Ovary (tissue), 10 donors: Measurements from ENCODE around the gene PRAMEF11. TPM values are rescaled to one million over a fixed set of nuclear protein-coding genes. Genes with fewer than 3 reads are reported as not detected.
"Not testable (repeated sequence)": the region's sequence is repeated elsewhere in the genome, so short reads cannot be mapped to it uniquely, and the experiment has no call there.

ENCODE experiments used
- DNase-seq, 5 donors: peaks; one replicate each; pipeline ENCODE4 v3.0.0-alpha.2; 2019 to 2020
- H3K27ac ChIP-seq, 2 donors: fragments of 200-600 bp; one replicate each; pipeline versions ENCODE4 v1.5.1 to v1.8.0; 2019 to 2022
- H3K27me3 ChIP-seq: fragments of 200-600 bp; one replicate; pipeline ENCODE4 v1.8.0; 2022
- H3K36me3 ChIP-seq: fragments of 200-600 bp; sonication (generic); one replicate; pipeline ENCODE4 v1.5.1; 2019
- H3K4me1 ChIP-seq: one replicate; pipeline ENCODE4 v1.8.1; 2013; ENCODE audit warnings: mild to moderate bottlenecking, moderate library complexity; ENCODE audit not compliant: insufficient read depth
- H3K4me3 ChIP-seq: fragments of 200-600 bp; sonication (generic); one replicate; pipeline ENCODE4 v1.5.1; 2017
- H3K9me3 ChIP-seq, 2 donors: fragments of 200-600 bp in 1 of 2; sonication (generic) in 1 of 2; one replicate each; pipeline versions ENCODE4 v1.5.1 to v1.8.1; 2013 to 2019; ENCODE audit warnings: mild to moderate bottlenecking in 1 of 2, moderate library complexity in 1 of 2
- EP300 ChIP-seq: sonication (generic); formaldehyde crosslinking; IDR thresholded peaks from one replicate; pipeline ENCODE4 v1.6.1; 2017; ENCODE audit warnings: antibody characterized with exemption
- POLR2A ChIP-seq: fragments of 450-650 bp; IDR thresholded peaks from one replicate; pipeline ENCODE4 v1.6.1; 2017; ENCODE audit warnings: antibody characterized with exemption, mild to moderate bottlenecking, moderate library complexity
- WGBS, 3 donors: extraction: QIAGEN DNeasy Blood & Tissue Kit in 1 of 3; methylation state at CpG; one replicate each; pipeline versions ENCODE4 v1.1.5 to v1.1.7; 2013 to 2017; 5-methylcytosine and 5-hydroxymethylcytosine counted together
- intact Hi-C, 4 donors: fragments of 100-400 bp; cut with DNase I; formaldehyde crosslinking; loops; one replicate each; pipeline versions ENCODE4 v1.11.0 to v1.15.1; 2022 to 2023
- long read RNA-seq, 3 donors: library from polyadenylated mRNA in 2 of 3; unstranded in 2 of 3; transcript quantifications; one replicate each; pipeline ENCODE4 v2.0.0 and lab custom pipeline, GENCODE V29; 2021 to 2026
- polyA plus RNA-seq, 2 donors: library from polyadenylated mRNA; stranded (reverse); fragments of 200-250 nt in 1 of 2; fragments of 350-450 nt in 1 of 2; fragmentation: Illumina TruSeq in 1 of 2; extraction: RNeasy Lipid Tissue Mini Kit (QIAGEN cat#74804) in 1 of 2; gene quantifications; one replicate each; pipeline ENCODE4 v1.2.3, GENCODE V29; 2013 to 2014
- total RNA-seq, 7 donors: library from RNA; depleted of rRNA in 2 of 7; stranded (reverse); fragments of >200 nt in 2 of 7; fragmentation: NEBNext Ultra II Directional in 3 of 7; extraction: Animal tissue kit (Norgen Biotek cat#: 25700) in 3 of 7; gene quantifications; one replicate each; pipeline versions ENCODE4 v1.1.0 to v1.2.4, GENCODE V29; 2016 to 2023
- TF ChIP-seq, protein P1 (sequence below), 3 donors: fragments of 450-650 bp in 2 of 3; fragments of 200-600 bp in 1 of 3; IDR thresholded peaks; one replicate each; pipeline versions ENCODE4 v1.5.1 to v1.8.0; 2016 to 2022; ENCODE audit warnings: antibody characterized with exemption in 3 of 3, mild to moderate bottlenecking in 1 of 3
- donor health status: DM: no; HTN: no; CAD: no; lungs with moderate emphysema.
- donor health status: DM: no; HTN: no; CAD: no.
- donor health status: Bipolar disorder and iron deficiency.
- donor health status: DM: yes; HTN: yes; CAD: no.
- donor health status: DM: no; HTN: no; CAD: no.
- donor health status: DM: yes; HTN: yes; CAD: no.

PRAMEF11 gene
- not detected for total RNA-seq
- polyA plus RNA-seq, result not detected
- long read RNA-seq, donor 1, result 0 reads
- long read RNA-seq, donor 2, result 0 reads
- long read RNA-seq, donor 3, result 0 reads

GRCh38 chr1:12831310-12831709 is at the start of gene PRAMEF11:
PRAMEF11 (minus strand) TSS chr1:12831410; CDS start chr1:12828789, 2,621 bp downstream.
- H3K4me3 ChIP-seq, H3K27me3 ChIP-seq, H3K27ac ChIP-seq, H3K36me3 ChIP-seq, H3K9me3 ChIP-seq, intact Hi-C loops, H3K4me1 ChIP-seq, DNase-seq: not testable (repeated sequence)
- 48 to 61% (median 55%) methylated on average over 3 of the region's 3 CpGs for WGBS, 3 donors

- H3K4me3 ChIP-seq, H3K9me3 ChIP-seq, intact Hi-C loops, DNase-seq, H3K27me3 ChIP-seq, H3K36me3 ChIP-seq, H3K4me1 ChIP-seq, H3K27ac ChIP-seq: not testable (repeated sequence)
- WGBS, 3 donors, result 74 to 80% (median 75%) methylated on average over 3 to 4 of the region's 4 CpGs
These were observed 47.2 kb upstream of the PRAMEF11 start for GRCh38 chr1:12878453-12878852.

- H3K27me3 ChIP-seq, intact Hi-C loops, H3K4me1 ChIP-seq, DNase-seq, H3K9me3 ChIP-seq, H3K36me3 ChIP-seq, H3K27ac ChIP-seq, H3K4me3 ChIP-seq: not testable (repeated sequence)
- WGBS, 3 donors, result 80 to 95% (median 93%) methylated on average over 3 to 5 of the region's 7 CpGs
These were observed 32.1 kb upstream of the PRAMEF11 start for GRCh38 chr1:12863131-12863880.

GRCh38 chr1:12856786-12857185 is 25.6 kb upstream of the PRAMEF11 start, which contains the start of gene PRAMEF2:
PRAMEF2 (plus strand) TSS chr1:12857086; CDS start chr1:12859010, 1,924 bp downstream.
- 53 to 58% (median 56%) methylated on average over 2 of the region's 2 CpGs for WGBS, 3 donors
- DNase-seq, H3K4me3 ChIP-seq, H3K9me3 ChIP-seq, H3K4me1 ChIP-seq, H3K27ac ChIP-seq, H3K27me3 ChIP-seq, intact Hi-C loops, H3K36me3 ChIP-seq: not testable (repeated sequence)

GRCh38 chr1:12851779-12852178 is 20.6 kb upstream of the PRAMEF11 start:
- intact Hi-C loops, result no loop called here
- H3K36me3 ChIP-seq, result no peaks in the 10 kb centered on the region

DNA sequence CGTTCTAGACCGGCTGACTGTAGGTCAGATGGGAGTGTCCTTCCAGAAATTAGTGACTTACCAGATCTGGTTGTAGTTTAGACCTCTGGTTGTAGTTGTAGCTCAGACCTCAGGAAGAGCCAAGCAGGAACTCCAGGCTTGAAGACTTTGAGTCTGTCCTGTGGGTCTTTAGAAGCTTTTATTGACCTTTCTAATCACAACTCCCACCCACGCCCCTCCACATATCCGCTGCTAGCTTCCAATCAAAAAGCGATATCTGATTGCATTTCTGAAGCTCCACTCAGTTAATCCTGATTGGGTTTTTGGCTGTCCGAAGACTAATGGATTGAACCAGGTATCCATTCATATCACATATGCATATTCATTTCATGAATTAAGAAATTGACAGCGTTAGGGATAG is 17.4 kb upstream of the PRAMEF11 start, which contains the start of gene HNRNPCL1:
TSS of gene HNRNPCL1 (minus strand) at position 101 of the 400 bp plus-strand sequence. CDS start 431 bp downstream, outside the sequence.
- H3K9me3 ChIP-seq, H3K27me3 ChIP-seq, H3K36me3 ChIP-seq, H3K27ac ChIP-seq, H3K4me3 ChIP-seq, intact Hi-C loops, DNase-seq, H3K4me1 ChIP-seq: not testable (repeated sequence)
- WGBS, 3 donors, result 81 to 93% (median 81%) methylated on average over 7 of the region's 7 CpGs

More at GRCh38 chr1:12851779-12852178, 20.6 kb upstream of the PRAMEF11 start:
- no peak for TF ChIP-seq EP300
- no peak for TF ChIP-seq POLR2A
- TF ChIP-seq, protein P1, sequence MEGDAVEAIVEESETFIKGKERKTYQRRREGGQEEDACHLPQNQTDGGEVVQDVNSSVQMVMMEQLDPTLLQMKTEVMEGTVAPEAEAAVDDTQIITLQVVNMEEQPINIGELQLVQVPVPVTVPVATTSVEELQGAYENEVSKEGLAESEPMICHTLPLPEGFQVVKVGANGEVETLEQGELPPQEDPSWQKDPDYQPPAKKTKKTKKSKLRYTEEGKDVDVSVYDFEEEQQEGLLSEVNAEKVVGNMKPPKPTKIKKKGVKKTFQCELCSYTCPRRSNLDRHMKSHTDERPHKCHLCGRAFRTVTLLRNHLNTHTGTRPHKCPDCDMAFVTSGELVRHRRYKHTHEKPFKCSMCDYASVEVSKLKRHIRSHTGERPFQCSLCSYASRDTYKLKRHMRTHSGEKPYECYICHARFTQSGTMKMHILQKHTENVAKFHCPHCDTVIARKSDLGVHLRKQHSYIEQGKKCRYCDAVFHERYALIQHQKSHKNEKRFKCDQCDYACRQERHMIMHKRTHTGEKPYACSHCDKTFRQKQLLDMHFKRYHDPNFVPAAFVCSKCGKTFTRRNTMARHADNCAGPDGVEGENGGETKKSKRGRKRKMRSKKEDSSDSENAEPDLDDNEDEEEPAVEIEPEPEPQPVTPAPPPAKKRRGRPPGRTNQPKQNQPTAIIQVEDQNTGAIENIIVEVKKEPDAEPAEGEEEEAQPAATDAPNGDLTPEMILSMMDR (IDR thresholded peaks at IDR 0.05), result no peak
- Histone ChIP-seq H3K27me3 (no peaks in the 10 kb centered on the region), H3K27ac (no peak overlapping the region), H3K4me1 (no peaks in the 10 kb centered on the region), H3K4me3 (no peak overlapping the region), H3K9me3 (no peaks in the 10 kb centered on the region)
- no peak for DNase-seq
- WGBS, 3 donors, result 59 to 70% (median 59%) methylated on average over 4 of the region's 4 CpGs

- DNase-seq, H3K4me1 ChIP-seq, H3K27ac ChIP-seq, intact Hi-C loops, H3K27me3 ChIP-seq, H3K36me3 ChIP-seq, H3K9me3 ChIP-seq, H3K4me3 ChIP-seq: not testable (repeated sequence)
- WGBS, 3 donors, result 29 to 58% (median 46%) methylated on average over 2 of the region's 2 CpGs
These were observed 2.0 kb upstream of the PRAMEF11 start for GRCh38 chr1:12833251-12833650.

DNA sequence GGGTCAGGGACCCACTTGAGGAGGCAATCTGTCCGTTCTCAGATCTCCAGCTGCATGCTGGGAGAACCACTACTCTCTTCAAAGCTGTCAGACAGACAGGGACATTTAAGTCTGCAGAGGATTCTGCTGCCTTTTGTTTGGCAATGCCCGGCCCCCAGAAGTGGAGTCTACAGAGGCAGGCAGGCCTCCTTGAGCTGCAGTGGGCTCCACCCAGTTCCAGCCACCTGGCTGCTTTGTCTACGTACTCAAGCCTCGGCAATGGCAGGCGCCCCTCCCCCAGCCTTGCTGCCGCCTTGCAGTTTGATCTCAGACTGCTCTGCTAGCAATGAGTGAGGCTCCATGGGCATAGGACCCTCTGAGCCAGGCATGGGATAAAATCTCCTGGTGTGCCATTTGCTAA is 12.1 kb downstream of the PRAMEF11 start:
- H3K9me3 ChIP-seq, H3K27ac ChIP-seq, DNase-seq, intact Hi-C loops, H3K27me3 ChIP-seq, H3K4me1 ChIP-seq, H3K36me3 ChIP-seq, H3K4me3 ChIP-seq: not testable (repeated sequence)
- WGBS, 3 donors, result 66 to 73% (median 70%) methylated on average over 6 of the region's 6 CpGs
